Glomerular endothelial cell (primary cell): ENCODE data around the gene PSMC3. TPM values are rescaled to one million over a fixed set of nuclear protein-coding genes. Genes with fewer than 3 reads are reported as not detected.

Source experiments
- DNase-seq: peaks from one replicate; pipeline ENCODE4 v3.0.0-alpha.2; 2011; ENCODE audit warnings: low read depth, low spot score; ENCODE audit errors: extremely low read depth
- total RNA-seq: library from RNA; depleted of rRNA; stranded (reverse); fragments of >200 nt; gene quantifications from 2 replicates; pipeline ENCODE4 v1.2.3, GENCODE V29; 2015

PSMC3 gene
- total RNA-seq, 1 donor from 2014 or later = 156 TPM

DNA sequence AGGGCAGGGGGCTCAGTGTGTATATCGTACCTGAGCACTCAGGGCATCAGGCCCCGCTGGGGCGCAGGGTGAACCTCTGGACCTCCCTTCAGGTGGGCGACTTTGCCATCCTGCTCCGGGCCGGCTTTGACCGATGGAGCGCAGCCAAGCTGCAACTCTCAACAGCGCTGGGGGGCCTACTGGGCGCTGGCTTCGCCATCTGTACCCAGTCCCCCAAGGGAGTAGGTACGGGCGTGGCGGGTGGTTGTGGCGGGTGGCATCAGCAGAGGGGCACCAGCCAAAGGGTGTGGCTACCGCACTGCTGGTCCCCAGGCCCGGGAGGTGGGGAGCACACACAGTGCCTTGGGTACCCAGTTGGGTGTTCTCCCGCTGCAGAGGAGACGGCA, 11.6 kb downstream of the PSMC3 start:
- DNase-seq = no peak

DNA sequence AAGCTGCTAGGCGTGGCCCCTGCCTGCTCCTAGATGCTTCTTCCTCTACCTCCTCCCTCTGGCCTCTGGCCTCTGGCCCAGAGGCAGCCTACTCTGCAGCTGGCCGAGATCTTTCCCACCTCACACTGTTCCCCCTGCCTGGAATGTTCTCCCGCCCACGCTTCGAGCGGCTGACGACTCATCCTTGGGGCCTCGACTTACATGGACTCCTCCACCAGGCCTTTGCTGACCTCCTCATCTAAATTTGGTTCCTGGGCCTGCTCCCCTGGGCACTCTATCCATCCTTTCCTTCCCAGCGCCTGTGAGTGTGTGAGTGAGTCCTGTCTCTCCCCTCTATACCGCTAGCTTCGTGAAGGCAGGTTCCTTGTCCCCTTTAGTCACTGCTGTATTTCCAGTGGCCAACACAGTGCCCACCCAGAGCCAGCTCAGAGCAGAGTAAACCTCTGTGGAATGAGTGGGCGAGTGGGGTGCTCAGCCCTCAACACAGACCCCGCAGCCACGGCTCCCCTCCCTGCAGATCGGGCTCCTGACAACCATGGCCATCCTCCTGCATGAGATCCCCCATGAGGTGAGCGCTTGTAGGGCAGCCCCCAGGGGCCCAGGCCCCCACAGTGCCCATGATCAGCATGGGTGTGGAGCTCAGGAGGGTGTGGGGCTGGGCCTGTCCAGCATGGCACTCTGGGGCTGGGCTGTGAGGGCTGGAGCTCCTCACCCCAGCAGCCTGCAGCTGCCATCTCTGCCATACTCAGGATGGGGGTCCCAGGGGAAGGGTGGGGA, 12.1 kb downstream of the PSMC3 start:
- DNase-seq = no peak

DNA sequence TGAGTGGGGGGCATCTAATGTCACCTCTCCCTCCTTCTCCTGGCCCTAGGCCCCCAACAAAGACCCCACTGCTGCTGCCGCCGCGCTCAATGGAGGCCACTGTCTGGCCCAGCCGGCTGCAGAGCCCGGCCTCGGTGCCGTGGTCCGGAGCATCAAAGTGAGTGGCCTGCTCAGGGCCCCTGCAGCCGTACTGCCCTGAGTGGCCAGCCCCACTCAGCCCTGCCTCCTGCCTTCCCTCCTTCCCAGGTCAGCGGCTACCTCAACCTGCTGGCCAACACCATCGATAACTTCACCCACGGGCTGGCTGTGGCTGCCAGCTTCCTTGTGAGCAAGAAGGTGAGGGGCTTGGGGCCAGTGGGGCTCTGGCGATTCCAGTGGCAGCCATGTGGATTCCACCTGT, 12.9 kb downstream of the PSMC3 start:
- DNase-seq = no peak

DNA sequence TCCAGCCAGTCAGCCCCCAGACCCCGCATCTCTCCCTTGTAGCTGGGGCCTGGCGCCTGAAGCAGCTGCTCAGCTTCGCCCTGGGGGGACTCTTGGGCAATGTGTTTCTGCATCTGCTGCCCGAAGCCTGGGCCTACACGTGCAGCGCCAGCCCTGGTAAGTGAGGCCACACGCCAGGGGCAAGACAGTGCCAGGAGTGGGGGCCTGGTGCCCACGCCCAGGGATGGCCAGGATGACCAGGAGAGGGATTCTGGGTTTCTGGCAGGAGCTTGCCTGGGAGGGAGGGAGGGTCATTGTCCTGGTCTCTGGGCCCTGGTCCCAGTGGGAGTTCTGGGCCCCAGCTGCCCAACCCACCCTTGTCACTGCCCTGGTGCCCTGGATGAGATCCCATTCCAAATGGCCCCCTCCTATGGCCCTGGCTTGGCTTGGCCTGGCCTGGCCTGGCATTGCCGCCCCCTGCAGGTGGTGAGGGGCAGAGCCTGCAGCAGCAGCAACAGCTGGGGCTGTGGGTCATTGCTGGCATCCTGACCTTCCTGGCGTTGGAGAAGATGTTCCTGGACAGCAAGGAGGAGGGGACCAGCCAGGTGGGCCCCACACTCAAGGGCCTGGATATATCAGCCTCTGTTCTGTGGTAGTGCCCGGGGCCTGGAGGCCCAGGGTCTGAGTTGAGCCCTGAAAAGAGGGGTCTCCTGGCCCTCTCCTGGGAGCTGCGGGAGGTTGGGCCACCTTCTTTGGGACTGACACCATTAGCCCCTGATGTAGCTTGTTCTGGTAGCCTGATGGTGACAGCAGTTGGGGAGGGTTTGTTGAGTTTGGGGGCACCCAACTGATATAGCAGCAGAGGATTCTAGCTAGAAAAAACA, 14.1 kb downstream of the PSMC3 start:
- no peak for DNase-seq

DNA sequence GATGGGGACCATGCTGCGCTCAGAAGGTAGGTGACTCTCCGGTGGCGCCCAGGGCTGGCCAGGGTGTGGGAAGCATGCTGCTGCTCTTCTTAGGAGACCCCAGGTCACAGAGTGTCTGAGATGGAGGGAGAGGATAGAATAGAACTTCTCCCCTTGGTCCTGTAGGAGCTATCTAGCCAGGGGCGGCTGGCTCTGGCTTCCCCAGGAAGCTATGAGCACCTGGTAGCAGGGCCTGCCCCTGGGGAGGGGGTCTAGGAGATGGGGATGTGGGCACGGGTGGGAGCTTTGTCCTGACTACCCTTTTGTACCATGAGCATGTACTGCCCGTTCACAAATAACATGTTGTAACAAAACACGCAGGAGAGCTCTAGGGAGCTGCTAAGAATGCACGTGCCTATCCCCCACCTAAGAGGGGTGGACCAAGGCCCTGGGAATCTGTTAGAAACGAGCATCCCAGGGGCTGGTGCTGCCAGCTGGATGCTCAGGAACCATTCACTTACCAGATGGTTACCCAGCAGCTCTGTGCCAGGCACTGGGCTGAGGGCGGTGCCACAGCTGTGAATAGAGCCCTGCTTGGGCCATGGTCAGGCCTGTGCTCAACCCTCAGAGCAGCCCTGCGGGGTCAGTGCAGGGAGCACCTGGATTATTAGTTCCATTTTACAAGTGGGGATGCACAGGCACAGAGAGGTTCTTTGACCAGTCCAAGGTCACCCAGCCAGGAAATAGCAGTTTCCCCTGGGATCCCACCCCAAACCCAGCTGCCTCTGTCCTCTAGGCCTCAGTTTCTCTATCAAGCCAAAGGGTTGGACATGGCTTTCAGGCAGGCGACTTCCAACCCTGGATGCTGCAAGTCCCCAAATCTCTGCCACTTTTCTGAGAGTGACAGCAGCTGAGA, 15.6 kb downstream of the PSMC3 start:
- DNase-seq = no peak

DNA sequence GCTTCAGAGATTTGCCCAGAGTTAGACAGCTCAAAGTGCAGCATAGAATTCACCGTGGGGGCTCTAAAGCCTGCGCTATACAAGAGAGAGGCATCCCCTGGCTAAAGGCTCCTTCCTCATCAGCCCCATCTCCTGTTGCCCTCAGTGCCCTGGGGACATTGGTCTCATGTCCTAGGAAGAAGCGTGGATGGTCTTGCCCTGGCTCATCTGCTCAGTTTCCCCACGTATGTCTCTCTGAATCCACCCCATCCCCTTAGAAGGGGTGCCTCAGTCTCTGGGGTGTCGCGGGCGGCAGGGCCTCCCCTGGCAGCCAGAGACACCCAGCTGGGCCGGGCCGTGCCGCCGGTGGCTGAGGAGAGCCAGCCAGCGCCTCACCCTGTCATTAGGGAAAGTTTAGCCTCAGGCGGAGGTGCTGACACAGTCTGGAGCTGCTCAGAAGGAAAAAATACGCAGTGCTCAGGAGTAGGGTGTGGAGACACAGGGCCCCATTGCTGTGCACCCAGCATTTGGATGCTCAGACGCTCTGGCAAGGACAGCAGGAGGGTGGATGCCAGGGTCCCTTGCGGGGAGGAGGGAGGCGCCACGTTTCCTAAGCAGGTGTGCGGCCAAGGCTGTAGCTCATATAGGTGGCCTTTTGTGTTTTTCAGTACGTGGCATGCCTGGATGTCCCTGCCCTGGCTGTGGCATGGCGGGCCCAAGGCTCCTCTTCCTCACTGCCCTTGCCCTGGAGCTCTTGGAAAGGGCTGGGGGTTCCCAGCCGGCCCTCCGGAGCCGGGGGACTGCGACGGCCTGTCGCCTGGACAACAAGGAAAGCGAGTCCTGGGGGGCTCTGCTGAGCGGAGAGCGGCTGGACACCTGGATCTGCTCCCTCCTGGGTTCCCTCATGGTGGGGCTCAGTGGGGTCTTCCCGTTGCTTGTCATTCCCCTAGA, 16.5 kb downstream of the PSMC3 start:
- no peak for DNase-seq

DNA sequence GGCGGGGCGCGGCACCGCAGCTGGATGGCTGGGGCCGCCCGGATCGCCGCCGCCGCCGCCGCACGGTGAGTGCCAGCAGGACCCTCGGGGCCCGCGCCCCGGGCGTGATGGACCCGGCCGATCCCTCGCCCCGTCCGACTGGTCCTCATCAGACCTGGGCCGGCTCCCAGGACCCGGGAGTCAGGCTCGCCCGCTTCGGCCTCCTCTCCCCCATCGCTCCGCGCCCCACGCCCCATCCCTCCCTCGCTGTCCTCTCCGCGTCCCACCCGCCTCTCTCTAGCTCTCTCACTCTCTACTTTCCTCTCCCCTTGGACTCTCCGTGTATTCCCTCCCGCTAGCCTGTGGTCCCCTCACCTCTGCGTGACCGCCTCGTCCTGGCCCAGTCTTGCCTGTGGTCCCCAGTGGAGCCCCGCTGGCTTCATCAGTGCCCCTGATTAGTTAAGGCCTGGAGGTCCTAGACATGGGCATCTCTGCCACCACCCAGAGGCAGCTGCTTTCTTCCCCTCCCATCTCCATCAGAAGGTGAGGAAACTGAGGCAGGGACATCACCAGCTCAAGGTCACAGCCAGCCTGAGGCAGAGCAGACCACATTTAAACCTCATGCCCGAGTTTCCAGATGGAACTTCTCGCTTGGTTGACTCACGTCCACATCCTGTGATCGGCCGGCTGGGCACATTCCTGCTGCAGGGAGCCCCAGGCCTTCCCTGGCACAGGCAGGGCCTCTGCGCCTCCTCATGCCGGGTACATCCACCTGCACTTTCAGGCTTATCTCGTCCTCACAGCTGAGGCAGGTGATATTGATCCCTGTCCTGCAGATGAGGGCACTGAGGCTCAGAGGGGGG, 17.4 kb downstream of the PSMC3 start:
- peak; percentile 48 for DNase-seq

DNA sequence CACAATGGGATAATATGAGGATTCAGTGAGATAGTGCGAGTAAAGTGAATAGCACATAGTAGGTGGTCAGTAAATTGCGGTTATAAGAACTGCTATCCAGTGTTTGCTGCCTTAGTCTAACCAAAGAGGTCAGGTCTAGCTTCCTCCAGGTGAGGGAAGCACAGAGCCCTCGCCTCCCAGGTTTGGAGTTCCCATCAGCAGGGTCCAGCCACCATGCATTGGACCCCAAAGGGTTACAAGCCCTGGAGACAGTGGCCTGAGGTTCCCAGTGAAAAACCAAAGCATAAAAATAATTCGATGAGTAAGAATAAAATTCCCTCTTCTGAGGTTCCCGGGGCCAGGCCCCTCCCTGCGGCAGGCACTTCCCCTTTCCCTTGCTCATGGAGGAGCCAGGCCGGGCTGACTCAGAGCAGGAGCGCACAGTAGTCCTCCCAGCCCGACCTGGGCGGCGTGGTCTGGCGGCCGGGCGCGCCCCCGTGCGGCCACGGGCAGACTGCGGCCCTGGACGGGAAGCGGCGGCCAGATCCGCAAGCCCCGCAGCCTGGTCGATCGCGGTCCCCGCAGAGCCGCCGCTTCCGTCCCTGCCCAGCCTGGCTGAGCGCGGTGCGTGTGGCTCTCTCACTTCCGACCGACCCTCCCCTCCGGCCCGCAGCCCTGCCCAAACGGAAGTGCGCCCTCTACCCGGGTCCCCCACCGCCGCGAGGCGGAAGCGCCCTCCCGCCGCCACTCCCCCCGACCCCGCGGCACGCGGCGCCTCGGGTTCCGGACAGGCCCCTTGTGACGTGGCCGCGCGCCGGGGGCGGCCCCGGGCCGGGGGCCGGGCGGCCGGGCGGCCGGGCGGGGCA, 18.3 kb downstream of the PSMC3 start, which contains the start of gene SLC39A13:
Gene SLC39A13, plus strand, starts transcription at position 845 of the 845 bp plus-strand sequence. CDS start 1,505 bp downstream, outside the sequence.
- DNase-seq = peak; percentile 47

DNA sequence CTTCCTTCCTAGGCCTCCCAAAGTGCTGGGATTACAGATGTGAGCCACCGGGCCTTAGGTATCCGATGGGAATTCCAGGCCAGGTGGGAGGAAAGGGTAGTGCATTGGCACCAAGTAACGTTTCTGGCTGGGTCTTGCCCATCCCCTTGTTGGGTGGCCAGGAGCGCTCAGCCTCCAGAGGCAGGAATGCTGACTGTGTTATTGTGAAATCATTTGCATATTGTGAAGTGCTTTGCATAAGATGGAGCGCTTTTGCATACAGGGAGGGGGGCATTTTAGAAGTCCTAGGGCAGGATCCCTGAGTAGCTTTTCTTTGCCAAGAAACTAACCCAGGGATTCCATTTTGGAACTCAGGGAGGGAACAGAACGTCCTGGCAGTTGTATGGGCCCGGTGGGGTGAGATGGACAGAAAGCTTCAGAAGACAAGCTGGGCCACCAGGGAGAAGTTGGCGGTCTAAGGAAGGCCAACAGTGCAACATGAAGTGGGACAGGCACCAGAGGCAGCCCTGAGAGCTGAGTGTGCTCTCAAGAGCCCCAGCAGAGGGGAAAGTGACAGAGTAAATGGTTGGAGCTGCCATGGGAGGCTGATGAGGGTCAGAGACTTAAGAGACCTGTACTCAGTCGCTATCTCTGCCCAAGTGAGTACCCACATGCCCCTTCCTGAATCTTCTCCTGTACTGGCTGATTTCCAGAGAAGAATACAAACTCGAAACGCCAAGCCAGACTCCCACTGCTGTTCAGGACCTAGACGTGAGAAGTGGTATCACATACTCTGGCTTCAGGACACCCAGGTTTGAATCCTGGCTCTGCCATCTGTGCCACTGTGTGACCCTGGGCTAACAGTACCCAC, 19.1 kb downstream of the PSMC3 start:
- DNase-seq = no peak

DNA sequence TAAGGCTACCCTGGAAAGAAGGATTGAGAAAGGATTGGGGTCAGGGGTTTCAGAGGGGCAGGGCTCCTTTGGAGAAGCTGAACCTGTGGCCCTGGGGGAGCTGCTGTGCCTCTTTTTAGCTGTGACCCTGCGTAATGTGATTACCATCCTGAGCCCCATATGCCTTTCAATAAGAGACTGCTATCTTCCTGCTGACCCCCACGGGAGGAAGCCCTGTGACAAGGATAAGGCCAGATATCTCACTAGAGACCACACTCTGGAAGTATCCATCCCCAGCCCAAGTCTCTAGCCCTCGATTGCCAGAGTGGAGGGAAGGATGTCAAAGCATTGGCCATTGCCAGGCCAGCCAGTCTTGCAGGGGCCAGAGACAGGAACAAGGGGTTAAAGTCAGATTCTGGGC, 22.7 kb downstream of the PSMC3 start:
- no peak for DNase-seq

DNA sequence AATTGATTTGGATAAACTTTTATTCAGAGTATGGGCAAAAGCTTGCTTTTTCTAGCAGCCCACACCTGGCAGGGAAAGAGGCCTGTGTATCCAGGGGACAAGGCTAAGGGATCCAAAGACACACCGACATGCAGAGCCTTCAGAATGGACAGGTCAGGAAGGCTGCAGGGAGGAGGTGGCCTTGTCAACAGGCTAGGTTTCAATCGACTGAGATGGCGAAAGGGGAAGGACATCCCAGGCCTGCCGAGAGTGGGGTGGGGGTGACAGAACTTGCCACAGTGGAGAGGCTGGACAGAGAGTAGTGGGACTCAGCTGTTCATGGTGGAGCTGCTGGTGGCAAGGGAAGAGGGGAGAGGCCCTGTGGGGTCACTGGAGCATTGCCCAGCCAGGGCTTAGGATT, 23.1 kb downstream of the PSMC3 start:
- DNase-seq = no peak

DNA sequence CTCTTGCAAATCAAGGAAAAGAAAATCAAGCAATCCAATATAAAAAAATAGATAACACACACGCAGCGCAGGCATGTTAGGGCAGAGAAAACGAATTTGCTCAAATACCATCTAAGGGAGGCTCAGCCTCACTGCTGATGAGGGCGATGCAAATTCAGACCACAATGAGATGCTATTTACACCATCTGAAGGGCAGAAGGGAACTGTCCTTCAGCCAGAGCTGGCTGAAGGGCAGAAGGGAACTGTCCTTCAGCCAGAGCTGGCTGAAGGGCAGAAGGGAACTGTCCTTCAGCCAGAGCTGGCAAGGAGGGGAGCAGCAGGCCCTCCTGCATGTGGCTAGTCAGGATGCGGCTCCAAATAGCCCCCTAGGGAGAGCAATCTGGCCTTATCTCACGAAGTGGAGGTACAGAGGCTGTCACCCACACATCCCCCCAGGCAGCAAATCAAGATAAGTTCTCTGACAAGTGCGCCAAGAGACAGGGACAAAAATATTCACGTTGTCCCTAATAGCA, 25.4 kb downstream of the PSMC3 start:
- DNase-seq = no peak

DNA sequence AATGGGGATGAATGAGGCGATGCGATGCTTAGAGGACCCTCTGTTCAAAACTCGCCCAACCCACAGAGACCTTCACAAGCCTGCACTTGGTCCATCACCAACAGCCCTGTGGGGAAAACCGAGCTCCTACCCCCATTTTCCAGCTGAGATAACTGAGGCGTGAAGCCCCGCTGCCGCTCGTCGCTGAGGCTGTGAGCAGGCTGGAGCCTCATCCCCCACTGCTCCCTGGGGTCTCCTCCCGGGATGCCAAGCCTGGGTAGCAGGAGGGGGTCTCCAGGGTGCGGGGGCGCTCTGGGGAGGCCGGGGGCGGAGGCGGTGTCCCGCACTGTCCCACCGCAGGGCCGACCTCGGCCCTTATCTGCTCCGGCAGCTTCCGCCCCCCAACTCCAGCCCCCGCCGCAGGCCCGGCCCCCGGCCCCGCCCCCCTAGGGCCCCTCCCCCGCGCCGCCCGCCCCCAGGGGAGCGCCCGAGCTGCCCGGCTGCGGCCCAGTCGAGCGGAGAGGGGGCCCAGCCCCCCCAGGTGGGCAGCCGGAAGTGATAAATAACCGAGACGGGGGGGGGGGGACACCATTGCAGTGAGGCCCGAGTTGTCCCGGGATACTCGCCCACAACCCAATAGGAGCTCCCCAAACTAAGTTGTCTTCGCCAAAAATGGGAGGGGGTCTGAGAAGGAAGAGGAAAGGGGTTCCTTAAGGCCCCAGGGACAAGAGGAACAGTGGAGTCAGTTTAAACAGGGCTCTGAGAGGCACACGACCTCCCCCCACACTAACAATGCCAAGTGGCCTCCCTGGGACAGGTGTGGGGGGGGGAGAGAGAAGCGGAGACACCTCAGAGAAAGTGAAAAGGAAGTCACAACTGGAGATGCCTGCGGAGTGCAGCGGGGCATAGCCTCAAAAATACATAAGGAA, 26.1 kb downstream of the PSMC3 start:
- DNase-seq = no peak

DNA sequence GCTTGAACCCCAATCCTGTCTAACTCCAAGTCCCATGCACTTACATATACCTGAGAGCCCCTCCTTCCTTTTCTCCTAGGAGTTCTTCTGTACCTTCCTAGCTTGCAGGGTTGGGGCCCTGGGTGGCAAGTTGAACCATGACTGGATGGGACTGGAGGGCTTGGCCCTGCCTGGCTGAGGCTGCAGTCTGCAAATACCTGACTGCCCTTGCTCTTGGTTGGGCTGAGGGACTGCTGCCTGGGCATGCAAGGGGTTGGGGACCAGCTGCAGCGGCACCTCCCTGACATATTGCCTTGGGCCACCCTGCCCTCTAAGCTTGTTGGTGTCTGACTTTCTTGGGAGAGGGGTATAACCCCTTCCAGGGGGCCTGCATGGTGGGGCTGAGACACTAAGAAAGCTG, 27.7 kb downstream of the PSMC3 start:
- DNase-seq = no peak

DNA sequence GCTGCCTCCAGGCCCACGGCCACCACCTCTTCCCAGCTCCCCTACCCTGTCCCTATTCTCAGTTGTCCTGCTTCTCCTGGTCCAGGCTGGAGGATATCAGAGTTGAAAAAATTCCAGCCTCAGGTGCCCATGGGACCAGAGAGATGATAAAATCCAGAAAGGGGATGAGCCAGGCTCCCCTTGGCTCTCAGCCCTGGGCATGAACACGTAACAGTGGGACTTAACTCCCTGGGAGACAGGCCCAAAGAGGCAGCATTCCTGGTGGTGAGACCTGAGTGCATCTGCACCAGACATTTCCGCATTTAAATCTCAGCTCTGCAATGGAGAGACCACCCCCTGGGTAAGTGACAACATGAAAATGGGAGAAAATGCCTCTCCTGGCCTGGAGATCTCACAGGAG, 28.2 kb downstream of the PSMC3 start:
- no peak for DNase-seq

DNA sequence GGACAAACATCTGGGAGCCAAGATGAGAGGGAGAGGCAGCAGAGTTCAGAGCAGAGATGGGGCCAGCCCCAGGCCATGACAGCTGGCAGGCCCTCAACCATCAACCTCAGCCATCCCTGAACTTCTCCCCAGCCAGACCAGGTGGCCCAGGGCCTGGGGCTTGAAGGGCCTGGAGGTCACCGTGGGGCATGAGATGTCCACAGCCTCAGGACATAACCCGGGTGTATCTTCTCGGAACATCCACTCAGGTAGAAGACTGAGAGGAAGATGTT, 30.3 kb downstream of the PSMC3 start:
- DNase-seq = no peak
